HUES6 (cell line): ENCODE results near the gene ISG20.
A peak's percentile ranks its signal among the peaks of the same experiment; 100 is the strongest.

Experiments
- H3K27ac ChIP-seq: 2 replicates; pipeline ENCODE4 v1.7.0; 2013; ENCODE audit warnings: low read depth, mild to moderate bottlenecking, low read length, inconsistent platforms
- H3K27me3 ChIP-seq: 2 replicates; pipeline ENCODE4 v1.6.1; 2013; ENCODE audit warnings: low read length; ENCODE audit not compliant: control insufficient read depth, insufficient read depth
- H3K36me3 ChIP-seq: 2 replicates; pipeline ENCODE4 v1.6.1; 2013; ENCODE audit warnings: low read length; ENCODE audit not compliant: control insufficient read depth, insufficient read depth
- H3K4me1 ChIP-seq: 2 replicates; pipeline ENCODE4 v1.6.1; 2013; ENCODE audit warnings: low read length; ENCODE audit not compliant: control insufficient read depth, insufficient read depth
- H3K4me3 ChIP-seq: 2 replicates; pipeline ENCODE4 v1.5.1; 2013; ENCODE audit warnings: low read depth, low read length
- H3K9ac ChIP-seq: one replicate; pipeline ENCODE4 v1.6.1; 2013; ENCODE audit warnings: mild to moderate bottlenecking, low read length
- H3K9me3 ChIP-seq: 2 replicates; pipeline ENCODE4 v1.6.1; 2013; ENCODE audit warnings: low read depth, low read length; ENCODE audit not compliant: control insufficient read depth, insufficient read depth

The ISG20 gene

DNA sequence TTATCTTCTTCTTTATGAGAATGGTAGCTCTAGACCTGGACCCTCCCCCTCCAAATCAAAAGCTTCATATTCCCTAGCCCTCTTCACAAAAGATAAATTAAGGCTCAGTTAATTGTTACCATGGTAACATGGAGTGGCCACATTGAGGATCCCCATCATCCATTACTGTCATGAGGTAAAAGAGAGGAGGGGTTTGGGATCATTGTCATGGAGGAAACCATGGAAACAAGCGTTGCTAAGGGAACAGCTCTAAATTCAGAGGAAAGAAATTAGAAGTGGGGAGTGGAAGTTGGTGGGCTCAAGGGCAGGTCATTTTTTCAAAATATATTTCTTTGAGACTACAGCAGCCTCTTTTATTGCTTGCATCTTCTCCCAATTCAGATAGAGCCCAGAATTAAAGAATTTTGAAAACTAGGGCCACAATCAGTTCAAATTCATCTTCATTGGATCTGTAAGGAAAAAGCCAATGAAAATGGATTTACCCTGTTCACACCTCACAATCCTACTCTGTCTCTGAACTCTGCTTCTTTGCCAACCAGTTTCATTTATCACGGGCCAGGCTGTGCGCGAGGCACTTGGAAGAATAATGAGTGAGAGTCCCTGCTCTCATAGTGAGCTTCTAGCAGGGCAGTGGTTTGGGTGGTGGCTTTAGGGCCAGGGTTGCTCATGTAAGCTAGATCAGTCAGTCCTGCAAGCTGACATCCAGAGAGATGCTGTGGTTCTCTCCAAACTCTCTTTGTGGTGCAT, 29.3 kb upstream of the ISG20 start:
- Histone ChIP-seq H3K4me3 (no peak overlapping the region), H3K27ac (no peak overlapping the region), H3K27me3 (peaks cover 46% of the 10 kb centered on the region)

GRCh38 chr15:88610701-88611231, 28.1 kb upstream of the ISG20 start:
- Histone ChIP-seq H3K4me1 (peaks cover 72% of the 10 kb centered on the region), H3K9me3 (no peaks in the 10 kb centered on the region), H3K27me3 (peaks cover 34% of the 10 kb centered on the region), H3K4me3 (no peak overlapping the region), H3K27ac (no peak overlapping the region), H3K9ac (no peak overlapping the region), H3K36me3 (no peaks in the 10 kb centered on the region)

More for the DNA sequence above, 29.3 kb upstream of the ISG20 start:
- Histone ChIP-seq H3K9me3 (no peaks in the 10 kb centered on the region), H3K9ac (no peak overlapping the region), H3K4me1 (peaks cover 66% of the 10 kb centered on the region), H3K36me3 (no peaks in the 10 kb centered on the region)

DNA sequence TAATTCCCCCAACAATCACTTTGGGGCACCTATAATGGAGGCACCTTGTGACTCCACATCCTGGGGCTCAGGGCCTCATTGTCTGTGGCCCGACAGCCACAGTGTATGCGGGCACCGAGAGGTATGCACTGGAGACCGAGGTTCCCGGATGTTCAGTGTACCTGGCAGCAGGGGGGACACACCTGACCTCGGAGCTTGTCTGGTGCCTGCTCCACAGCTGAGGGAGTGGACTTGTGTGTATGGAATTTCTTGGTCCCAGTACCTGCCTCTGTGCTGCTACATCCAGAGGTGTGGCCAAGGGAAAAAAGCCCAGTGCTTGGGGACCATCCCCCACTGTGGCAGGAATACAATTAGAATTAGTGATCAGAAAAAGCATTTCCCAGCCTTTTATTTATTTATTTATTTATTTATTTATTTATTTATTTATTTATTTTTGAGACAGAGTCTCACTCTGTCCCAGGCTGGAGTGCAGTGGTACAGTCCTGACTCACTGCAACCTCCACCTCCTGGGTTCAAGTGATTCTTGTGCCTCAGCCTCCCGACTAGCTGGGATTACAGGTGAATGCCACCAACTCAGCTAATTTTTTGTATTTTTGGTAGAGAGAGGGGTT, 26.5 kb upstream of the ISG20 start:
- peak overlapping the region; percentile 54 for H3K9ac ChIP-seq
- peaks cover 64% of the 10 kb centered on the region for H3K4me1 ChIP-seq
- peak overlapping the region; percentile 45; the same call in 1 of the 2 replicates for H3K27ac ChIP-seq
- H3K4me3 ChIP-seq = 0 out of 2 replicates have a peak overlapping the region, but pooled peaks have one; percentile 1
- H3K36me3 ChIP-seq = no peaks in the 10 kb centered on the region
- H3K9me3 ChIP-seq = no peaks in the 10 kb centered on the region
- H3K27me3 ChIP-seq = peaks cover 19% of the 10 kb centered on the region

DNA sequence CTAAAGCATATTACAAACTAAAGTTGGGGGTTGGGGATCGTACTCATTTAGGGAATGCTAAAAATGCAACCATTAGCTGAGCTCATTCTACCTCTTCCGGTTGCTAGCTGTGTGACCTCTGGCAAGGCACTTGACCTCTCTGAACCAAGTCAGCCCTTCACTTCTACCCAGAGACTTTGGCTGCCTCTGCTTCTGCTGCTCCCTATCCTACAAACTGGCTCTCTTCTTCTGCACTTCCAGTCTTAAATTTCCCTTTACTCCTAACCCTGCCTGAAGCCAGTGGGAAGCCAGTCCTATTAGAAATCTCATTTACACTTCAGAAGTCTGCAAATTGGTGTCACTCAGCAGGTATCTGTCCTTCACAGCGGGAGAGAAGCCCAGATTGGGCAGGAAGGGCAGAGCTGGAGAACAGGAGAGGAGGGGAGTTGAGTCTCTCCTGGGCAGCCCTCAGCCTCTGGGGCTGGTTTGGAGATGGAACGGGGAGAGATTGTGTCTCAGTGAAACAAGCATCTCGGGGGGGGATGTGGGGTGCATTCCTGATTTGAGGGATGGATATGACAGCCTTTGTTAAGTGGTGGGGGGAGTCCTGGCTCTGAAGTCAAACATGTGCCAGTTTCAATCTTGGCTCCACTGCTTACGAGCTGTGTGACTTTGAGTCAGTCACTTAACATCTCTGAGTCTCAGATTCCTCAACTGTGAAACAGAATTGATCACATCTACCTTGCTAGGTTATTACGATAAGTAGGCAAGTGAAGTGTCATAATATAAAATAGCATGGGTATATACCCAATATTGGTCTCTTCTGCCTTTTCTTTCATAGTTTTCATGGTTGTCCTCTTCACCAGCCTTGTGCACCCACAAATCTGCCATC, 25.5 kb upstream of the ISG20 start:
- H3K4me1 ChIP-seq = peaks cover 61% of the 10 kb centered on the region
- H3K4me3 ChIP-seq = 0 out of 2 replicates have a peak overlapping the region, but pooled peaks have one; percentile 1
- no peaks in the 10 kb centered on the region for H3K9me3 ChIP-seq
- H3K36me3 ChIP-seq = no peaks in the 10 kb centered on the region
- peak overlapping the region; percentile 54 for H3K9ac ChIP-seq
- peak overlapping the region; percentile 45; the same call in 1 of the 2 replicates for H3K27ac ChIP-seq
- H3K27me3 ChIP-seq = peaks cover 8% of the 10 kb centered on the region; the same call in 1 of the 2 replicates

DNA sequence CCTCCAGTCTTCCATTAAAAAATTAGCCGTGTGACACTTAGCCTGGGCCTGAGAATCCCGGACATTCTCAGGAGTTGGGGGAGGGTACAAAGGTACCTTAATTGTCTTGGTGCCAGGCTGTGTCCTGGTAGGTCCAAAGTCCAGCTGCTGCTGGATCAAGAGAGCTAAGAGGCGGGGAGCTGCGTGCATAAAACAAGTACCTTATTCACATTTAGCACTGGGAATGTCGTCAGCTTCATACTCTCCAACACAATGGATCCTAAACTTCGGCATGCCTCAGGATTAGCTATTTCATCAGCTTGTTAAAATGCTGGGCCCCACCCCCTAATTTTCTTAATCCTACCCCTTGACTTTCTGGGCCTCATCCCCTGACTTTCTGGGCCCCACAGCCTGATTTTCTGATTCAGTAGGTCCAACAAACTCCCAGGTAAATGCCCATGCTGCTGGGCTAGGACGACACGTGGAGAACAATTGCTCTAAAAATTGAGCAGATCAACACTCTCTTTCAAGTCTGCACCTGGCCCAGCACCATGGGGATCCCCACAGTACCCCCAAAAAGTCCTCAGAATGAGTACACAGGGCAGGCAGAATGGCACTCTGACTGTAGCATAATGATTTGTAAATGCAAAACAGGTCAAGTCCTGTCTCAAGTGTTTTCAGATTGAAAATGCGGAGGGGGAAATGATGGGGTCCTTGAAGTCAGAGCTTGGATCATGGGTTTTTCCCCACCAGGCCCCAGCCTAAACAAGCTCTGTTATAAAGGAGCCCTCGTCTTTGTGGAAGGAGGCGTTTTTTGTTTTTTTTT, 23.3 kb upstream of the ISG20 start:
- H3K27me3 ChIP-seq = no peaks in the 10 kb centered on the region; the same call in 1 of the 2 replicates
- H3K27ac ChIP-seq = peak overlapping the region; percentile 79; the same call in 1 of the 2 replicates
- H3K4me1 ChIP-seq = peaks cover 52% of the 10 kb centered on the region
- H3K9ac ChIP-seq = peak overlapping the region; percentile 62
- H3K9me3 ChIP-seq = no peaks in the 10 kb centered on the region
- no peaks in the 10 kb centered on the region for H3K36me3 ChIP-seq
- H3K4me3 ChIP-seq = no peak overlapping the region

DNA sequence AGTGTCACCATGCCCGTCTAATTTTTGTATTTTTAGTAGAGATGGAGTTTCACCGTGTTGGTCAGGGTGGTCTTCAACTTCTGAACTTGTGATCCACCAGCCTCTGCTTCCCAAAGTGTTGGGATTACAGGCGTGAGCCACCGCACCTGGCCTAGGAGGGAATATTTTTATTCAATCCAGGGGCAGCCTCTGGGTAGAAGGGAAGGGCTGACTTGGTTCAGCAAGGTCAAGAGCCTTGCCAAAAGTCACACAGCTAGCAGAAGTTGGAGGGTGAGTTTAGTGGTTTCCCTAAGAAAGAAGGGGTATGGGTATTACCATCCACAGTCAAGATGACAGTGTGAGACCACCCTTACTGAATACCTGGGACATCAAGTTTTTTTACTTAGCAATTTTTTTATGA, 22.6 kb upstream of the ISG20 start:
- Histone ChIP-seq H3K27ac (no peak overlapping the region), H3K4me3 (no peak overlapping the region), H3K9me3 (no peaks in the 10 kb centered on the region), H3K9ac (no peak overlapping the region), H3K36me3 (no peaks in the 10 kb centered on the region), H3K27me3 (no peaks in the 10 kb centered on the region; the same call in 1 of the 2 replicates), H3K4me1 (peaks cover 49% of the 10 kb centered on the region)

DNA sequence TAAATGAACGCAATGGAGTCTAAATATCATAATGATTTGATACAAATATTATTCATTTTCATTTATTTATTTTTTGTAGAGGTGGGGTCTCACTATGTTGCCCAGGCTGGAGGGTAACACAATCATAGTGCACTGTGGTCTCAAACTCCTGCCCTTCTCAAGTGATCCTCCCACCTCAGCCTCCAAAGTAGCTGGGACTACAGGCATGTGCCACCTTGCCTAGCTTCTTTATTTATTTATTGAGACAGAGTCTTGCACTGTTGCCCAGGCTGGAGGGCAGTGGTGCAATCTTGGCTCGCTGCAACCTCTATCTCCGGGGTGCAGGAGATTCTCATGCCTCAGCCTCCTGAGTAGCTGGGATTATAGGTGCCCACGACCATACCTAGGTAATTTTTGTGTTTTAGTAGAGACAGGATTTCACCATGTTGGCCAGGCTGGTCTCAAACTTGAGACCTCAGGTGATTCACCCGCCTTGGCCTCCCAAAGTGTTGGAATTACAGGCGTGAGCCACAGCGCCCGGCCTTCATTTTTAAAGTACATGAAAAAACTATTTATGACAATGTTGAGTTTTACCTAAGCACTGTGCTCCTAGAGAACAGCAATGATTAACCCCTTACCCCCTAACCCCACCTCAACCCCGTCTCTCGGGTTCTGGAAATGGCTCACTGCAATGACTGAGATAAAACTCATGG, 21.6 kb upstream of the ISG20 start:
- peaks cover 1% of the 10 kb centered on the region; the same call in 1 of the 2 replicates for H3K36me3 ChIP-seq
- H3K27me3 ChIP-seq = no peaks in the 10 kb centered on the region; the same call in 1 of the 2 replicates
- no peaks in the 10 kb centered on the region for H3K9me3 ChIP-seq
- H3K9ac ChIP-seq = no peak overlapping the region
- H3K4me3 ChIP-seq = no peak overlapping the region
- H3K4me1 ChIP-seq = peaks cover 40% of the 10 kb centered on the region
- no peak overlapping the region for H3K27ac ChIP-seq

GRCh38 chr15:88617790-88618189, 21.0 kb upstream of the ISG20 start:
- Histone ChIP-seq H3K9ac (no peak overlapping the region), H3K9me3 (no peaks in the 10 kb centered on the region), H3K4me3 (no peak overlapping the region), H3K4me1 (peaks cover 35% of the 10 kb centered on the region), H3K27me3 (no peaks in the 10 kb centered on the region; the same call in 1 of the 2 replicates), H3K36me3 (peaks cover 5% of the 10 kb centered on the region; the same call in 1 of the 2 replicates), H3K27ac (no peak overlapping the region)

DNA sequence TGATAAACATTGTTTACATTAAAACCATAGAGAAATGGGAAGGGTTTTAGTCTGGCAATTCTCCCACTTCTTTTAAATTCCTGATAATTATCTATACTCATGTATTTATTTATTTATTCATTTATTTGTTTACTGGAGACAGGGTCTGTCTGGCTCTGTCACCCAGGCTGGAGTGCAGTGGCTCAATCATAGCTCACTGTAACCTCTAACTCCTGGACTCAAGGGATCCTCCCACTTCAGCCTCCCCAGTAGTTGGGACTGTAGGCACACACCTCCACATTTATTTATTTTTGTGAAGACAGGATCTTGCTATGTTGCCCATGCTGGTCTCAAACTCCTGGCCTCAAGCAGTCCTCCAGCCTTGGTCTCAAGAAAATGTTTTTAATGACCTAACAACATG, 20.1 kb upstream of the ISG20 start:
- H3K9me3 ChIP-seq = no peaks in the 10 kb centered on the region

More for the DNA sequence above, 20.1 kb upstream of the ISG20 start:
- Histone ChIP-seq H3K4me3 (no peak overlapping the region), H3K9ac (no peak overlapping the region), H3K36me3 (peaks cover 12% of the 10 kb centered on the region), H3K4me1 (peaks cover 37% of the 10 kb centered on the region), H3K27ac (no peak overlapping the region), H3K27me3 (no peaks in the 10 kb centered on the region; the same call in 1 of the 2 replicates)
